IMR-90 (cell line): Measurements from ENCODE around the gene DTHD1.

ENCODE experiments used
- CEBPB ChIP-seq: IDR thresholded peaks from 2 replicates; pipeline ENCODE4 v1.6.1; 2012; ENCODE audit warnings: low read depth, low read length, improper control_type of control experiment
- MAZ ChIP-seq: IDR thresholded peaks from 2 replicates; pipeline ENCODE4 v1.6.1; 2012; ENCODE audit warnings: low read depth, mild to moderate bottlenecking, low read length, improper control_type of control experiment, moderate library complexity, borderline replicate concordance
- NFE2L2 ChIP-seq: fragments of 150-350 bp; IDR thresholded peaks from 2 replicates; pipeline ENCODE4 v1.6.1; 2016; ENCODE audit warnings: low read depth, mild to moderate bottlenecking, low read length
- POLR2A ChIP-seq: IDR thresholded peaks from 2 replicates; pipeline ENCODE4 v1.6.1; 2012; ENCODE audit warnings: mild to moderate bottlenecking, low read depth, low read length
- RAD21 ChIP-seq: IDR thresholded peaks from 2 replicates; pipeline ENCODE4 v1.6.1; 2012; ENCODE audit warnings: low read length, improper control_type of control experiment
- USF2 ChIP-seq: fragments of 150-350 bp; IDR thresholded peaks from 2 replicates; pipeline ENCODE4 v1.6.1; 2017; ENCODE audit warnings: mild to moderate bottlenecking, antibody characterized with exemption, low read length, low read depth
- TF ChIP-seq, protein P1 (sequence below): conservative IDR thresholded peaks from 2 replicates; pipeline ENCODE4 v1.5.1; 2012; ENCODE audit warnings: mild to moderate bottlenecking, low read depth, low read length, improper control_type of control experiment

- TF ChIP-seq, protein P1, sequence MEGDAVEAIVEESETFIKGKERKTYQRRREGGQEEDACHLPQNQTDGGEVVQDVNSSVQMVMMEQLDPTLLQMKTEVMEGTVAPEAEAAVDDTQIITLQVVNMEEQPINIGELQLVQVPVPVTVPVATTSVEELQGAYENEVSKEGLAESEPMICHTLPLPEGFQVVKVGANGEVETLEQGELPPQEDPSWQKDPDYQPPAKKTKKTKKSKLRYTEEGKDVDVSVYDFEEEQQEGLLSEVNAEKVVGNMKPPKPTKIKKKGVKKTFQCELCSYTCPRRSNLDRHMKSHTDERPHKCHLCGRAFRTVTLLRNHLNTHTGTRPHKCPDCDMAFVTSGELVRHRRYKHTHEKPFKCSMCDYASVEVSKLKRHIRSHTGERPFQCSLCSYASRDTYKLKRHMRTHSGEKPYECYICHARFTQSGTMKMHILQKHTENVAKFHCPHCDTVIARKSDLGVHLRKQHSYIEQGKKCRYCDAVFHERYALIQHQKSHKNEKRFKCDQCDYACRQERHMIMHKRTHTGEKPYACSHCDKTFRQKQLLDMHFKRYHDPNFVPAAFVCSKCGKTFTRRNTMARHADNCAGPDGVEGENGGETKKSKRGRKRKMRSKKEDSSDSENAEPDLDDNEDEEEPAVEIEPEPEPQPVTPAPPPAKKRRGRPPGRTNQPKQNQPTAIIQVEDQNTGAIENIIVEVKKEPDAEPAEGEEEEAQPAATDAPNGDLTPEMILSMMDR, result no peak
- no peak for TF ChIP-seq RAD21
- no peak for TF ChIP-seq USF2
- no peak for TF ChIP-seq POLR2A
- no peak for TF ChIP-seq CEBPB
- TF ChIP-seq MAZ, result no peak
- no peak for TF ChIP-seq NFE2L2
These were observed 28.8 kb downstream of the DTHD1 start for GRCh38 chr4:36310216-36310615.
